ENCODE measurements around the gene DIAPH3. TPM values are rescaled to one million over a fixed set of nuclear protein-coding genes. Genes with fewer than 3 reads are reported as not detected.

Gene DIAPH3
- polyA plus RNA-seq, 3 donors: 0.04 to 0.09 TPM; not detected in 1

- Histone ChIP-seq H3K27me3 (ENCODE audit: control insufficient read depth in 2 of 2, insufficient read depth in 2 of 2, low read length in 2 of 2) (no peaks in the 10 kb centered on the region), H3K4me2 (replicated peaks; ENCODE audit: extremely low read depth, low read length, poor library complexity, severe bottlenecking) (no peak overlapping the region), H3K27ac (ENCODE audit: low read depth in 1 of 2, low read length in 2 of 2) (no peak overlapping the region), H3K4me3 (replicated peaks in 1 of 3; ENCODE audit: low read depth in 2 of 3, low read length in 3 of 3) (no peak overlapping the region), H3K36me3 (replicated peaks in 1 of 2; ENCODE audit: control insufficient read depth in 1 of 2, insufficient read depth in 2 of 2, low read length in 2 of 2) (no peaks in the 10 kb centered on the region), H3K4me1 (ENCODE audit: control insufficient read depth in 1 of 2, insufficient read depth in 2 of 2, low read length in 2 of 2) (peaks cover 13 to 14% of the 10 kb centered on the region in 2 donors), H2AFZ (ENCODE audit: insufficient read depth, low read depth, low read length, poor library complexity, severe bottlenecking) (no peak overlapping the region), H3K9me3 (replicated peaks in 1 of 2; ENCODE audit: control insufficient read depth in 1 of 2, insufficient read depth in 1 of 2, low read length in 2 of 2) (no peaks in the 10 kb centered on the region), H3K79me2 (ENCODE audit: insufficient read depth, low read length) (peaks cover 19% of the 10 kb centered on the region), H4K20me1 (ENCODE audit: insufficient read depth, low read length) (no peaks in the 10 kb centered on the region), H3K9ac (ENCODE audit: insufficient read depth, low read length, poor library complexity, severe bottlenecking) (no peak overlapping the region)
- intact Hi-C loops (cut with micrococcal nuclease): no loop called here
- Mint-ChIP-seq H3K27ac (peak overlapping the region in 1 of 7 donors; percentile 7), H3K9me3 (no peaks in the 10 kb centered on the region), H3K4me3 (no peak overlapping the region), H3K4me1 (peaks cover 18% of the 10 kb centered on the region), H3K36me3 (no peaks in the 10 kb centered on the region), H3K27me3 (ENCODE audit: low read depth in 3 of 3) (peaks cover 0 to 6% (median 0%) of the 10 kb centered on the region in 3 donors)
- DNase-seq: no peak
- no peak for TF ChIP-seq CTCF (IDR thresholded peaks at IDR 0.05)
- WGBS (ENCODE audit: insufficient coverage): 89% methylated on average over 1 of the region's 3 CpGs
Observed at GRCh38 chr13:60165391-60166099, 1.8 kb upstream of the DIAPH3 start.

- Histone ChIP-seq H3K79me2 (ENCODE audit: insufficient read depth, low read length) (peaks cover 28% of the 10 kb centered on the region), H2AFZ (ENCODE audit: insufficient read depth, low read depth, low read length, poor library complexity, severe bottlenecking) (peak overlapping the region; percentile 94), H3K36me3 (replicated peaks in 1 of 2; ENCODE audit: control insufficient read depth in 1 of 2, insufficient read depth in 2 of 2, low read length in 2 of 2) (no peaks in the 10 kb centered on the region), H3K9ac (ENCODE audit: insufficient read depth, low read length, poor library complexity, severe bottlenecking) (peak overlapping the region; percentile 60), H3K27me3 (ENCODE audit: control insufficient read depth in 2 of 2, insufficient read depth in 2 of 2, low read length in 2 of 2) (no peaks in the 10 kb centered on the region), H3K4me3 (replicated peaks in 1 of 3; ENCODE audit: low read depth in 2 of 3, low read length in 3 of 3) (peak overlapping the region; percentile 58 to 88 (median 81)), H3K4me2 (replicated peaks; ENCODE audit: extremely low read depth, low read length, poor library complexity, severe bottlenecking) (peak overlapping the region; percentile 96), H3K27ac (ENCODE audit: low read depth in 1 of 2, low read length in 2 of 2) (peak overlapping the region; percentile 58 to 69), H4K20me1 (ENCODE audit: insufficient read depth, low read length) (no peaks in the 10 kb centered on the region), H3K4me1 (ENCODE audit: control insufficient read depth in 1 of 2, insufficient read depth in 2 of 2, low read length in 2 of 2) (peaks cover 13 to 14% of the 10 kb centered on the region in 2 donors), H3K9me3 (replicated peaks in 1 of 2; ENCODE audit: control insufficient read depth in 1 of 2, insufficient read depth in 1 of 2, low read length in 2 of 2) (no peaks in the 10 kb centered on the region)
- intact Hi-C loops (cut with micrococcal nuclease): loop anchor here in 1 of 2 donors (5.0 kb wide), 1 partner anchor 233 kb away; the partner anchor contains the start of gene TDRD3
- 0% methylated on average over 6 of the region's 9 CpGs for WGBS (ENCODE audit: insufficient coverage)
- Mint-ChIP-seq H3K27me3 (ENCODE audit: low read depth in 3 of 3) (peaks cover 0 to 6% (median 0%) of the 10 kb centered on the region in 3 donors), H3K36me3 (no peaks in the 10 kb centered on the region), H3K9me3 (no peaks in the 10 kb centered on the region), H3K4me3 (peak overlapping the region; percentile 88 to 94), H3K27ac (peak overlapping the region; percentile 84 to 91 (median 89)), H3K4me1 (peaks cover 18% of the 10 kb centered on the region)
- no peak for TF ChIP-seq CTCF (IDR thresholded peaks at IDR 0.05)
- peak in 1 of 3 donors; percentile 2 for DNase-seq
Observed at GRCh38 chr13:60164234-60164889, 634 bp upstream of the DIAPH3 start.

Measured in CD14-positive monocyte (primary cell).